Hematopoietic multipotent progenitor cell treated with erythropoietin and hydrocortisone succinate and interleukin-3 and kit ligand, for 15 days (in vitro differentiated cells): ENCODE data around the gene ST8SIA5.

Experiments
- DNase-seq: peaks from one replicate; pipeline ENCODE4 v3.0.0-alpha.2; 2015; ENCODE audit warnings: low spot score

Gene ST8SIA5

DNA sequence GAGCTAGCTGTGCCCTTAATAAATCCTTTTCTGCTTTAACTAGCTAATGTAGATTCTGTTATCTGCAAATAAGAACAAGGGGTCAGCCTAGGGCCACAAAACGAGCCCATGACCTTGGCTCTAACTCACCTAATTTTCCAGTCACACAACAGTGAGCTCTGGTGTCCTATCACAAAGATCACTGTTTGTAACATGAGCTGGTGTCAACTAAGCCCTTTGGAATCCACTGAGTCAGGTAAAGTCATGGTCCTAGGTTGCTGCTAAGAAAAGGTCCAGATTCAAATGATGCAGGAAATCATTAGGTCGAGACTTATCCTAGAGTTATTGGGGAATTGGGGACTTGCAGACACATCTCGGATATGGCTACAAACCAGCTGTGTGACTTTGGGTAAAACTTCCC lies 49.9 kb downstream of the ST8SIA5 start:
- no peak for DNase-seq

DNA sequence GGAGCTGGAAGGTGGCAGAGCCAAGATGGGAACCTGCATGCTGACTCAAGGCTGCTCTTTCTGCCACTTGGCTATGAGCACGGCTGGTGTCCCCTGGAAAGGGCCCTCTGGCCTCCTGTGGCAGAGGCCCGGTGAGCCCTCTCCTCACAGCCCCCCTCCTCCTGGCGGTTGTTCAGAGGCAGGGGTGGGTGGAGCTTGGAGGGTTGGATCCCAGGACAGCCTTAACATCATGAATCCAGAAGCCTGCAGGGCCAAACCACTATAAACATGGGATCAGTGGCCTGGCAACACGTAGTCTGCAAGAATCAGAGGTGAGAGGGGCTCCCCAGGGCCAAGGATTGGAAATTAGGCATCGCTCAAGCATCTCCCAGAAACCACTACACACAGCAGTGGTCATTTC lies 51.3 kb downstream of the ST8SIA5 start:
- DNase-seq = no peak

DNA sequence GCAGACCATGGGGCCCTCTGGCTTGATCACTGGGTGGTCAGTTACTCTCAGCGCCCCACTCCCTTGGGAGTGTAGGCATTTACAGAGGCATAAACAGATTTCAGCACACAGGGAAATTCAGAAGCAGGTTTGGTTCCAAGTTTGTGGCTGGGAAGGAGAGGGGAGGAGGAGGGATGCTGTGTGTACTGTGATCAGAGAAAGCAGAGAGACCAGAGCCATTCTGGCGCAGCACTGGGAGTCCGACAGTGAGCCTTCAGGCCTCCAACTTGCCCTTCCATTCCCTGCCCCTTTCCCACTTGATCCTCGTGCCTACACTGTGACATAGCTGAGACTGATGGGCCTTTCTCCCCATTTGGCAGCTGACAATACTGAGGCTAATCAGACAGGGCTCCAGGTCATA lies 52.0 kb downstream of the ST8SIA5 start:
- no peak for DNase-seq

- DNase-seq = no peak
Measured at GRCh38 chr18:46704189-46704588, 52.7 kb downstream of the ST8SIA5 start.

DNA sequence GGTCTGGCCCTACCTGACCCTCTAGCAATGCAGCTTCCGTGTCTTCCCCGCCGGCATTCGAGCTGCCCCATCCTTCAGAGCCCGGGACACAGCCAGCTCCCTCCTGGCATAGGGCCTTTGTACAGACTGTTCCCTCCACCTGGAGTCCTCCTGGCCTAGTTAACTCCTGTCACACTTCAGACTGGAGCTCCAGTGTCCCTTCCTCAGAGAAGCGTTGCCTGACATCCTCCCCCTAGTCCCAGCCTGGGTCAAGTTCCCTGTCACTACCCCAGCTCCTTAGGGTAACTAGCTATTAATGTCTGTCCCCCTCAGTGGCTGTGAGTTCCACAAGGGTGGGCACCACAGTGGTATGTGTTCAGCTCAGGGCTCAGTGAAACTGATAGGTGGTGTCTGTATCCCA lies 54.4 kb downstream of the ST8SIA5 start:
- no peak for DNase-seq

DNA sequence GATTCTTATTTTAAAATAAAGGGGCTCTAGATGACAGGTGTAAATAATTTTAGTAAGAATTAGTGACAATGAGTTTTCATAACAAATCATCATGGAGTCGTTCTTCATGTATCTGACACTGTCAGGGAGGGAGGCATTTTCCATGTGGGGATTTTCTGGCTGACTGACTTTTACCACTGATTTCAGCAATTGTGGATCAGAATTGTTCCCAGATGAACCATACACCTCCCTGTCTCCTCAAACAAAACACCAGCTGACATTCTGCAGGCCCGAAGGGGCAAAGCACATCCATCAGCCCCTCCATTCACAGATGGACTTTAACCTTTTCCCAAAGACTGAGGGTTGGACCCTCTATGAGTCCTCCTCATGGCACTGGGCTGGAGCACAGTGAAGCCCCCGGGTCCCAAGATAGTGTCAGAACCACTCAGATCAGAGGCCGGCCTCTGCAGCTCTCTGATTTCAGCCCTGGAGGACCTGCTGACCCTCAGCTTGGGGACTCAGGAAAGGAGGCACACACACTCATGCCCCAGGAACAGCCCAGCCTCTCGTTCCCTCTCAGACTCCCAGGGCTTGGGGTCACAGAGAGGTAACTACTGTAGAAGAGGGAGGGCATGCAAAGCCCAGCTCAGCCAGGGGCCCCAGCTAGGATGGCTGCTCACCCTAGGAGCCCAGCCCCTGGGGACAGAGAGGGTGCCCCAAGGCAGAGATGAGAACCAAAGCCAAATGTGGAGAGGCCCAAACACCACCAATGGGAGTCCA lies 56.6 kb downstream of the ST8SIA5 start:
- no peak for DNase-seq

GRCh38 chr18:46696702-46697101 lies 60.2 kb downstream of the ST8SIA5 start:
- DNase-seq = no peak

GRCh38 chr18:46696268-46696667 lies 60.6 kb downstream of the ST8SIA5 start:
- no peak for DNase-seq

- DNase-seq = no peak
Measured at GRCh38 chr18:46693996-46694395, 62.9 kb downstream of the ST8SIA5 start.

GRCh38 chr18:46688853-46689525 lies 67.9 kb downstream of the ST8SIA5 start:
- DNase-seq = no peak

GRCh38 chr18:46686186-46686585 lies 70.7 kb downstream of the ST8SIA5 start:
- no peak for DNase-seq

GRCh38 chr18:46683252-46683651 lies 73.6 kb downstream of the ST8SIA5 start:
- DNase-seq = no peak

DNA sequence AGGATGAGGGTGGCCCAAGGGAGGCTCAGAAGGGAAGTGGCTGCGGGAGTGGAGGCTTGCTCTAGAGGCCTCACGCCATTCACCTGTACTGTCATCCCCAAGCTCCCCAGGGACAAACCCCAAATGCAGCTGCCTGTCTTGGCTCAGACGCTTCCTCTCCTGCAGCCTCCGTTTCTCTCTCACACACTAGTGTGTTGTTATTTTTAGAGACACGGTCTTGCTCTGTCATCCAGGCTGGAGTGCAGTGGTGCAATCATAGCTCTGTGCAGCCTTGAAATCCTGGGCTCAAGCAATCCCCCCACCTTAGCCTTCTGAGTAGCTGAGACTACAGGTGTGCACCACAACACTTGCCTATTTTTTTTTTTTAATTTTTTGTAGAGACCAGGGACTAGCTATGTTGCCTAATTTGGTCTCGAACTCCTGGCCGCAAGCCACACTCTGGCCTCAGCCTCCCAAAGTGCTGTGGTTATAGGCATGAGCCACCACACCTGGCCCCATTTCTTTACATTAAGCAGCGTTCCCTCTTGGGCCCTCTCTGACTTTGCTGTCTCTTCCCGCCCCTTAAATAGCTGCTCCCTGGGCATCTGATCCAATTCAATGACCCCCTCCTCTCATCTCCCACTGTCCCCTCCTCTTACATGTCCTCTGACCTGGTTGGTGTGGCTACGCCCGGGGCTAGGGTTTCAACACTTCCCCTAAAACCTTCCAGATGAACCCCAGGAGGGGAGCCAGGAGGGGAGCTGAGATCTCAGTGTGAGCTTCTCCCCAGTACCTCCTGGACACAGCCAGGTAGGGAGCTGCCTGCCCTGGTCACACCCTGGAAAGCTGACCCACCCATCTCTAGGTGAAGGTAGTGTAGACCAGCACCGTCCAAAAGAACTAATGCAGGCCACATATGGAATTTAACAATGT lies 75.8 kb downstream of the ST8SIA5 start:
- DNase-seq = no peak

- no peak for DNase-seq
Measured at GRCh38 chr18:46679846-46680598, 76.8 kb downstream of the ST8SIA5 start.

- no peak for DNase-seq
Measured at GRCh38 chr18:46678785-46679399, 78.0 kb downstream of the ST8SIA5 start.

GRCh38 chr18:46678041-46678440 lies 78.8 kb downstream of the ST8SIA5 start:
- DNase-seq = no peak

GRCh38 chr18:46677611-46678010 lies 79.2 kb downstream of the ST8SIA5 start:
- DNase-seq = no peak

DNA sequence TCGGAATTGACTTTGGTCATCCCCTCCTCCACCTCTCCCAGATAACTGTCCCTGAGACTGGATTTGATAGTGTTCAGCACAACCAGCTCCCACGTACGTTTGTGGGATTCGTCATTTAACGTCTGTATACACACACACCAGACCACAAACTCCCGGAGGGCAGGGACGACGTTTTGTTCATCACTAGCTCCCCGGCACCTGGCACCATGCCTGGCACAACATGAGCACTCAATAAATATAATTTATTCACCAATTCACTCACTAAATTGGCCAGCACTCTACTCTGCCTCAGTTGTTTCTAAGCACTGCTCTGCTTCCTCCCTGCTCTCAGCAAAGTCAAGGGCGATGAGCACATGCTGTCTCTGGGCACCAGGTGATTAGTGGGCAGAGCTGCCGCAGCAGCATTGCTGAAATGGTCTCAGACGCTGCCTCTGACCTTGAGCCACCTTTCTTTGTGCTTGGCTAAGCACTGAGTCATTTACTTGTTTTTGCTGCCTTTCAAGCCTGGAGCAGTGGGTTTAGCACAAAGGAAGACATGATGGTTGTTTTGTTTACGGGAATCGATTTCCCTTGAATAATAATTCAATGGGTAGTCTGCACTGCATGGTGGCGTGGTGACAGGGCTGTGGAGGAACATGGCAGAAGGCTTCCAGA lies 80.5 kb downstream of the ST8SIA5 start:
- DNase-seq = no peak

DNA sequence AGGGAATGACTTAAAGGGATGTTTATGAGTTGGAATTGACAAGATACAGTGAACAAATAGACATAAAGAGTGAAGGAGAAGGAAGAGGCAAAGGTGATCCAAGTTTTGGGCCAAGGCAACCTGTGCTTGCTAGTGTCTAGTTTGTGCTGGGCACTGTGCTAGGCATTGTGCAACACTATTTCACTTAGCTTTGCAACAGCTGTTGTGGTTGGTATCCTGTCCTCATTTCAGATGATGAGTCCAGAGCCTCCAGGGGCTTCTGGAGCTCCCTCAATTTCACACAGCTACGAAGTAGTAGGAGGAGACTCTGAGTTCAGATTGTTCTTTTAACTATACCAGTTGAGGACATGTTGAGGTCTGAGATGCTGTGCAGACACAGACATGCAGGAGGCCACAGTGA lies 81.7 kb downstream of the ST8SIA5 start:
- DNase-seq = no peak

GRCh38 chr18:46672062-46672970 lies 84.5 kb downstream of the ST8SIA5 start:
- no peak for DNase-seq
